MM.1S (cell line): Measurements from ENCODE around the gene CPA1.

Experiments
- EZH2phosphoT487 ChIP-seq: fragments of 300-600 bp; sonication (generic); IDR thresholded peaks from 2 replicates; pipeline ENCODE4 v1.6.1; 2018; ENCODE audit warnings: antibody characterized with exemption, low read length
- TF ChIP-seq, protein P1 (sequence below): fragments of 300-600 bp; sonication (generic); IDR thresholded peaks from 2 replicates; pipeline ENCODE4 v1.5.1; 2016; ENCODE audit warnings: antibody characterized with exemption, low read length, mixed read lengths

DNA sequence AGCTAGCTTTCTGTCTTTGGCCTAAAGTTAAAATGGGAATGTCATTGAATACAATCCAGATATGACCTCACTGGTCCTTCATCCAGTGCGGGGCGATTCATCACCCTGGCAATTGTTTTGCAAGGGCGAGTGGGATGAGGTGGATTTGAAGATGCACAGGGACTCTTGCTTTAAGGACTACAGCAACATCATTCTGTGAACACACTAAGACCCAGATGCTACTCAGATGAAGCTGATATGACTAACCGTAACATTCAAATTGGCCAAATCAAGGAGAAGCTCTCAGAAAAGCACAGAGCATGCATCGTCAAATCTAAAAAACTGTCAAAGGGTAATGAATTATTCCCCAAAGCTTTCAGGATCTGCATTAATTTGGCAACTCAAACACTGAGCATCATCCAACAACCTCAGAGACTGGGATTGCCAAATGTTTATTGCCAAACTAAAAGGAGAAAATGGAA, 12.8 kb downstream of the CPA1 start:
- TF ChIP-seq, protein P1, sequence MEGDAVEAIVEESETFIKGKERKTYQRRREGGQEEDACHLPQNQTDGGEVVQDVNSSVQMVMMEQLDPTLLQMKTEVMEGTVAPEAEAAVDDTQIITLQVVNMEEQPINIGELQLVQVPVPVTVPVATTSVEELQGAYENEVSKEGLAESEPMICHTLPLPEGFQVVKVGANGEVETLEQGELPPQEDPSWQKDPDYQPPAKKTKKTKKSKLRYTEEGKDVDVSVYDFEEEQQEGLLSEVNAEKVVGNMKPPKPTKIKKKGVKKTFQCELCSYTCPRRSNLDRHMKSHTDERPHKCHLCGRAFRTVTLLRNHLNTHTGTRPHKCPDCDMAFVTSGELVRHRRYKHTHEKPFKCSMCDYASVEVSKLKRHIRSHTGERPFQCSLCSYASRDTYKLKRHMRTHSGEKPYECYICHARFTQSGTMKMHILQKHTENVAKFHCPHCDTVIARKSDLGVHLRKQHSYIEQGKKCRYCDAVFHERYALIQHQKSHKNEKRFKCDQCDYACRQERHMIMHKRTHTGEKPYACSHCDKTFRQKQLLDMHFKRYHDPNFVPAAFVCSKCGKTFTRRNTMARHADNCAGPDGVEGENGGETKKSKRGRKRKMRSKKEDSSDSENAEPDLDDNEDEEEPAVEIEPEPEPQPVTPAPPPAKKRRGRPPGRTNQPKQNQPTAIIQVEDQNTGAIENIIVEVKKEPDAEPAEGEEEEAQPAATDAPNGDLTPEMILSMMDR: no peak
- no peak for TF ChIP-seq EZH2phosphoT487
